HG03521 (cell line): ENCODE measurements around the gene NOS3.

Experiments used
- ATAC-seq: cut with Tn5 transposase; IDR thresholded peaks from one replicate; pipeline ENCODE4 v1.9.1; 2021; ENCODE audit warnings: mild to moderate bottlenecking, moderate library complexity; ENCODE audit not compliant: unreplicated experiment

Gene NOS3

DNA sequence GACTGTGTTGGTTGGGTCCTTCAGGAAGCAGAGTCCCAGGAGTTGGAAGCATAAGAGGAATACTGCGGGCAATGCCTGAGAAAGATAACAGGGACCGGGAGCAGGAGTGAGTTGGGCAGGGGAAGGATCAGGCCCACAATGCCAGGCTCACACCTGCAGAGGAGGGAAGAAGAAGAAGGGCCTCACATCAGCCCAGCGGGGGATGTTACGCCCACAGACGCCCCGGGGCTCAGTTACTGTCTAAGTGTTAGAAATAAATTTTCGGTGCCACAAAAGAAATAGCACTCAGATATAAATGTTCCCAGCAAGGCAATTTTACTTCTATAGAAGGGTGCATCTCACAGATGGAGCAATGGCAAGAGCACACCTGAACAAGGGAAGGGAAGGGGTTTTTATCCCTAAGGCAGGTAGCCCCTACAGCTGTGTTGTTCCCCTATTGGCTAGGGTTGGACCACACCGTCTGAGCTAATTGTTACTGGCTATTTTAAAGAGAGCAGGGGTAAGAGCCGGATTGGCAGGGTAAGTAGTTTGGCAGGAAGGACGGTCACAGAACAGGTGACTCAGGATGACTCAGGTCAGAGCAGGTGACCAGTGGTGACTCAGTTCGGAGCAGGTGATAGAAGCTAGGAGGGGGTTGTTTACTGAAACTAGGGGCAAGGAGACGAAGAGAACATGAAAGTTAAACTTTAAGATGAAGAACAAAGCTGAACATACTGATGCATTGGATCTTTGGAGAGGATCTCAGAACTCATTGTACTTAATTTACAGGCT, at the start of gene NOS3:
Gene NOS3 (plus strand): TSS at position 602 of the 771 bp plus-strand sequence. CDS start 2,787 bp downstream, outside the sequence.
- no peak for ATAC-seq

DNA sequence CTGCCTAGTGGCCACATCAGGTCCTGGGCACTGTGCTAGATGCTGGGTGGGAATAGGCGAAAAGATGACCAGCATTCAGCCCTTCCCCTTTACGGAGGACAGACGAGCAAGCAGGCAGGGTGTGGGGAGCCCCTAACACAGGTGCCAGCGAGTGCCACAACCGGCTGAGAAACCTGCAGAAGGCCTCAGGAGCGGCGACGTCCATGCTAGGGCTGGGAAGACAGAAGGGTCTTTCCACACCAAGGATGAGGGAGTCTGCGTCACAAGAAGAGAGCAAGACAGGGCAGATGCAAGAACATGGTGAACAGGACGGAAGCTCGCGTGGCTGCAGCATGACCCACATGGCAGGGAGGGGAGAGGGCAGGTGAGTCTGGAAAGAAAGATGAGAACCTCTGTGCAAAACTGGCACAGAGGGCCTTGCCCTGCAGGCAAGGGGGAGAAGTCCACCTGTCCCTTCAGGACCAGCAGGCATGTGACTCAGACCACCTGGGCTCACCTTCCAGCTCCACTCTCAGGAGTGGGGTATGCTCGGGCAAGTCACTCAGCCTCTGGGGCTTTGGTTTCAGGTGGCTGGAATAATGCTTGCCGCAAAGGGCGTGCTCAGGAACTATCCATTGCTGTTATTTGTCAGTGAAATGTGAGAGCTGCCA, 49.3 kb upstream of the NOS3 start:
- no peak for ATAC-seq

DNA sequence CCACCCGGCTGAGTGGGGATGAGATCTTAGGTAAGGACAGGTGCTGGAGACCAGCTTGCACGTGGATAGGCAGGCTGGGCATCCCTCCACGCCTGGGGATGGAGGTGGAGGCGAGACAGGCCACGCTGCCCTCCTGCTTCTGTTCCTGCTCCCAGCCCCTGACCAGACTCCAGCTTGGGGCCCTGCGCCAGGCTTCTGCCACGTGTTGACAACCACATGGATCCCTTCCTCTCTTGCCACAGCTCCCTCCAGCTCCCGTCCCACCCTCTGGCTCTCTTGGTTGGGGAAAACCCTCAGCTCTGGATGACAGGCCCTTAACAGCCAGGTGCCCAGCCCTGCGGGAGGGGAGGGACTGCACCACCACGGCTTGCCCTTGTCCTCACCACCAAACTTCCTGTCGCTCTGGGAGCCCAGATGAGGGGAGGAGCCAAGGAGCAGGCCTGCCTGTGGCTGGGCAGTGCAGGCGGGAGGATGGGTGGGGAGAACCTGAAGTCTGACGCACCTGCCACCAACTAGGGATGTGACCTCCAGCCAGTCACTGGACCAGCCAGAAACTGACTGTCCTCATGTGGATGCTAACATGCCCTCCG, 48.7 kb upstream of the NOS3 start:
- no peak for ATAC-seq

DNA sequence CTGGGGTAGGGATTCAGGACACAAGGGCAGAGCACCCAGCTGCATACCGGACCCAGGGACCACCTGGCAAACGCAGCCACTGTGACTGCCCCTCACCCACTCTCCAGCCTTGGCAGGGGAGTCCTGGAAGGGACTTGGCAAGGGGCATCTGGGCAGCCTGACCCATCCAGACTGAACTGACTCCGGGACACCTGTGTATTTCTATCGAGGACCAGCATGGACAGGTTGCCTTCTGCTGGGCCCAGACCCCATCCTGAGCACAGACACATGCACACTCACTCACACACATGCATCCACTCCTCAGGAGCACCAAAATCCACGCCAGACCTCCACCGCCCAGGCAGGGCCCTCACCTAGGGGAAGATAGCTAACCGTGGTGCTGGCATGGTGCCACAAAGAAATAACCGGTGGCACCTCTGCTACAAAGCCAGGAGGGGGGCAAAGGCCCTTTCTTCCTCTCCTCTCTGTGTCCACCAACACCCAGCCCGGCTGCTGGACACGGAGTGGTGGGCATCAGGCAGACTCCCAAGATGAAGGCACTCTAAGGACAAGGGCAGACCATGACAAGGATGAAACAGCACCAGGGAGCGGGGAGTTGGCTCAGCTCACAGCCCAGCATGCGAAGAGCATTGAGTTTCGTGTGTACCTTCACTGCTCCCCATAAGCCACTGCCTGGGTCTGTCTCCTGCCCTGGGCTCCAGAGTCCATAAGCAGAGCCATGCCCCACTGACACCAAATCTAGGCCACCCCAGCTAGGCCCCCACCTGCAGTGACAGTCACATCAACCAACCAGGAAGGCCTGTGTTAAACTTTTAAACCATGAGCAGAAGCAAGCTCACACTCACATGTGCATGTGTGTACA, 48.0 kb upstream of the NOS3 start:
- no peak for ATAC-seq

DNA sequence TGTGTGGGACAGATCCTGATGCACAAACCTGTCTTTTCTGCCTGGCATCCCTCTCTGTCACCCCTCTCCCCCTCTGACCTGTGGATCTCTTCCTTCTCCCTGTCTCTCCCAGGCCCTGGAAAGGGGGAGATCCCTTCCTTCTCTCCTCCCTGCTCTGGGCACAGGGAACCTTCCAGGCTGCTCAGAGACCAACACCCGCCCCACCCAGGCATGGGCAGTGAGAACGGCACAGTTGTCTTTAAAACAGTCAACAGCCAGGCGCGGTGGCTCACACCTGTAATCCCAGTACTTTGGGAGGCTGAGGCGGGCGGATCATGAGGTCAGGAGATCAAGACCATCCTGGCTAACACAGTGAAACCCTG, 47.4 kb upstream of the NOS3 start:
- ATAC-seq: no peak

DNA sequence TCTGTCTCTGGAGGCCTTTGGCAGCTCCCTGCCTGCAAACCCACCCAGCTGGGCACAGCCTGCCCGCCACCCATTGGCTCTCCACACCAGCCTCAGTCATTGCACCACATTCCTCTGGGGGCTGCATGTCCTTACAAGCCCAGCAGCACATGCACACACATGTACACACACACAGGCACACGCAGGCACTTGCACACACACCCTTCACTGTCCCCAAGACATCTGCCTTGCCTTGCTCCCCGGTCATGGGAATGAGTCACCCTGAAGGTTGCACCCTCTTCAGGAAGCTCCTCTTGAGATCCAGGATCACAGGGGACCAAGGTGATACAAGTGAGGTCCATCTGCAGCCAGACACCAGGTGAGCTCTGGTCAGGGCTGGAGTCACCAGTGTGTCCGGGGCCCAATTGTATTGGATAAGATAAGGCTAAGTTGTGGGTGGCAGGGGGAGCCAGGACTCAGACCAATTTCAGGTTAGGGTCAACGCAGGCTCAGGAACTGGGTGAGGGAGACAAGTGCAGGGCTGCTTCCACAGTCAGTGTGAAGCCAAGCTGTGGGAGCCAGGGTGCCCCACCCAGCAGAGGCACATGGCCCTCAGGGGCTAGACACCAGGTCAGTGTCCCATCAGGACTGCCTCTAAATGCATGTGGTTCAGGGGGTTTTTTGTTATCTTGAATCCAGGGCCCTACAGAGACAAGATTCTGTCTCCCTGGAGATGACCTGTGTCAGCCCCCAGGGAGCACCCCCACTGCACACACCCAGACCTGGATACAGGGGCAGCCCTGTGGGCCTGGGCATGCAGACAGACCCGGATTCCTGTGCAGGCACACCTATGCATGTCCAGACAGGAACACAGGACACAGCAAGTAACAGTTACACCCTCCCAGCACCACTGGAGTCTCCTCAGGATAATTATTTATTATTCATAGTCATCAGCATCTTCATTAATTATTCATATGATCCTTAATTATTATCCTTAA, 46.5 kb upstream of the NOS3 start:
- ATAC-seq: no peak

DNA sequence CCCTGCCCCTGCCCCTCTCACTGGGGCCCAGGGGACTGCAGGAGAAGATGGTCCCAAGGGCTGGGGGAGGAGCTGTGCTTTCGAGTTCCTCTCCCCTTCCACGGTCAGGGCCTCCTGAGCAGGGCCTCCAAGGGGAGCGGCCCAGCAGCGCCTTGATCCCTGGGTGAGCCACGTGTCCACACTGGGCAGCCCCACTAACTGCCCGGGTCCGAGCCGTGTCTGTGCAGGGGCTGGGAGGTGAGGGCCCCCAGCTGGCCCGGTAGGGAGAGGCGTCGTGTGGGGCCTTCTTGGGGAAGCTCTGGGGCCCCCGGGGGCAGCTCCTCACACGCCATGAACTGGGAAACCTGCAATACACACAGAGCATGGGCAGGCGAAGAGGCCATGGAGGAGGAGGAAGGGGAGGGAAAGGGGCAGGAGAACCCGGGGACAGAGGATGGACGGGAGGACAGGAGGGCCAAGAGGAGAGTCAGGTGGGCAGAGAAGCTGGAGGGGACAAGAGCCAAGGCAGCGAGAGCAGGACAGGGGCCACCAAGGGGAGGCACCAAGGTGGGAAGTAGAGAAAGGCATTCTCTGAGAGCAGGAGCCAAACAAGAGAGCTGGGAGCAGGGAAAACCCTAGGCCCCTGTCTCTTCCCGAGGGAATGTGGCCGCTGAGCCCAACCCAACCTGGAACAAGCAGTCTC, 45.5 kb upstream of the NOS3 start:
- no peak for ATAC-seq

DNA sequence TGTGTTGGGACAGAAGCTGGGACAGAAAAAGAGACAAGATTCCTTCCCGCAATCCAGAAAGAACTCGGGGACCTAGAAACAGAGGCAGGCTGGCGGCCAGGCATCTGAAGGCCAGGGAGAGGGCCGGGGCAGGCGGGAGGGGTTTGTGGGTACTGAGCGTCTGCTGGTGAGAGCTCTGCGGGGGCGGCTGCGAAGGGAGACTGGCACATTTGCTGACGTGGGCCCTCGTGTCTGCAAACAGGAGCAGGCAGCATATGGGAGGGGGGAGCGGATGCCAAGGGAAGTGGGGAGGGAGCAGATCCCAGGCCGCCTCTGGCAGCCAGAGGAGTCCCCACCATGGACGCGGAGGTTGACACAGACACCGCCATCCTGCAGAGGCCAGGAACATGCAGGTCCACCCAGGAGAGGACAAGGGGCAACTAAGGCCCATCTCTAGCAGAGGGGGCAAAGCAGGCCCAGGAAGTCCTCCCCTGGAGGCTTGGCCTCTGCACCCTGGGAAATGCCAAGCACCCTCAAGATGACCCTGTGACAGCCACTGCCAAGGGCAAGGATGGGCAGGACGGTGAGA, 44.9 kb upstream of the NOS3 start:
- ATAC-seq: no peak

DNA sequence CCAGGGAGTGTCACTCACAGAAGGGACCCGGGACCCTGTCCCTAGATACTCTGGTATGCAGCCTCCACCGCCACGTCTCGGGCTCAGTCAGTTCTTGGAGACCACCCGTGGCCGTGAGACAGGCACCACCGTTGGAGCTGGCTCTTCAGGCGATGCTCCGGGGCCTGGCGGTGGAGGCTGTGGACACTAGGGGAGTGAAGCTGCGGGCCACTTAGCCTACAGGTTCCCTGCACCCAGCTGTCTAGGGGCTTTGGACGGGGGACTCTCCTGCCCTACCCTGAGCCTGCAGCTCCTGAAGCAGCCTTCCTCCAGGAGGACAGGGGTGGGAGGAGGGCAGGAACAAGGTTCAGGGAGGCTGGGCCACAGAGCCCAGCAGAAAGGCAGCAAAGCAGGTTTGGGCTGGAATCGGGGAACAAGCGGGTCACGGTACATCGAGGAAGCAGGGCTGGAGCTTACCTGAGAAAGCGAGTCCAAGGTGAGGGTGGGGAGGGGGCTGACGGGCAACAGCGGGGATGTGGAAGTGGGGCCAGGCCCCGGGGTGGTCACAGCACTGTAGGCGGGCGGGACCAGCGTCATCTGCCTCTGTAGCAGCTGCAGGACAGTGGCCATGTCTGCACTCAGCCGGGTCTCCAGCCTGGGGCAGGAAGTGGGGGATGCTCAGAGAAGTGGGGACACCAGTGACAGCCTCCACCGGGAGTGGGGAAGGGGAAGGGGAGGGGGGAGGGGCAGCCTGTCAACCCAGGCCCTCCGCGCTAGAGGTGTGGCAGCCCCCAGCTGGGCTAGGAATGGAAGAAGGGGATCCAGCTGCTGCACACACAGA, 44.2 kb upstream of the NOS3 start:
- ATAC-seq: no peak

DNA sequence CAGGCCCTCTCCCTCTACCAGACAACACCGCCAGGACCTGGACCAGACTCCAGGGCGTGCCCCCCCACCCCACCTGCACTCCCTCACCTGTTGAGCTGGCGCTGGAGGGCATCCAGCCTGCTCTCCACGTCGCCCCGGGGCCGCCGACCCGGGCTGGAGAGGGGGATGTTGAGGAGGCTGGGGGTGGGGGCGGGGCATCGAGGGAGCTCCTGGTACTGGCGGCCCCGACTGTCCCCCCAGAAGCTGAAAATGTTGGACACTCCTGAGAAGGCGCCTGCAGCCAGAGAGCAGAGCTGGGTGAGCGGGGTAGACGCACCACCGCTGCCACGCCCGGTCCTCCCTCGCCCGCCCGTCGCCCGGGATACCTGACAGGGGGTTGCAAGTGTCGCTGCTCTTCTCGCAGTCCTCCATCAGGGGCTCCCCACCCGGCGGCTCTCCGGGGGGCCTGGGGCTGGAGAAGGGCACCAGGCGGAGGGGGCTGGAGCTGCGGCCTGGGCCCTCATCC, 43.5 kb upstream of the NOS3 start:
- no peak for ATAC-seq

DNA sequence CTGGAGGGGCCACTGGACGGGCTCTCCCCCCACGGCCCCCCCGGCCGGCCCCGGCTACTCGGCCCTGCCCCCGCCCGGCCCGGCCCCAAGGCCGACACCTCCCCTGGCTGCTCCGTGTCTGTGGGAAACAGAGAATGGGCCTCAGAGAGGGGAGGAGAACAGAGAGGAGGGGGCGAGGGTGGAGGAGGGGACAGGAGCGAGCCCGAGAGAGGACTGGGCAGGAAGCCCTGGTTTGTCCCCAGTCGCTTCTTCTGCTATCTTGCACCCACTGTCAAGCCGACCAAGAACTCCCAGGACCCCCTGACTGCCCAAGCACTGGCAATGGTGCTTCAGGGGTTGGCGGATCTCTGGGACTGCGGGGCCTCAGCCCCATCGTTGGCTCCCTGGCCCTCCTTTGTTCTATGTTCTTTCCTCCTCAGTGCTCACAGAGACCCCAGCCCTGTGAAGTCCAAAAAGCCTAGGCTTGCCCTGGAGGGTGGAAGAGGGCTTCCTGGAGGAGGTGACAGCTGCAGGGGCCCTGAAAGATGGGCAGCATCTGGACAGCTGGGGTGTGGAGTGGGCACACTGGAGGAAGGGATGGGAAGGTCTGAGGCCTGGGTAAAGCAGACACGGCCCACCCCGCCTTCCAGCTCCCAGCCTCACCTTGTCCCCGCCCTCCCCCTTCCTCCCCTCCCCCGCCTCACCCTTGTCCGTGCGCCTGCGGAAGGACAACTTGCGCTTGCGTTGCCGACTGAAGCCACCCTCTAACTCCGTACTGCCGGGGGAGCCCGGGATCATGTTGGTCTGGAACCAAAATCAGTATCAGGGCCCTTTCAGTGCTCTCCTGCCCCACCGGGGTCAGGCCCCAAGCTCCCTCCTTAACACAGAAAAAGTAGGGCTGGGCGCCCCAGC, 42.8 kb upstream of the NOS3 start:
- no peak for ATAC-seq

DNA sequence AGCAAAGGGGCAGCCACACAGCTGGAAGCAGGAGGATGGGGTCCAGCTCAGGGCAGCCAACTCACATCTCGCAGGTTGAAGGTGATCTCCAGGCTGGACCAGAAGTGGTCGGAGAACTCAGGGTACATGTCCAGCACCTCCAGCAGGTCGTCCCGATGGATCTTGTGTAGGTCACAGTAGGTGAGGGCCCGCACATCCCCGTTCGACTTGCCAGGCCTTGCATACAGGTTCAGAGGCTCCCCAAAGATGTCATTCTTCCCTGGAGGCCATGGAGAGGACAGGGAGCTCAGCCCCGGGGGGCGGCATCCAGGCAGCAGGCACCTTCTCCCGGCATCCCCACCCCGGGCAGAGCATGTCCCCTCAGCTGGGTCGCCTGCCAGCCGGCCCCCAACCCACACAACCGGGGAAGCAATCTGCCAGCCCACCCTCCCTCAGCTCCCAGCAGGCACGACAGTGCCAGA, 42.0 kb upstream of the NOS3 start:
- ATAC-seq: no peak

DNA sequence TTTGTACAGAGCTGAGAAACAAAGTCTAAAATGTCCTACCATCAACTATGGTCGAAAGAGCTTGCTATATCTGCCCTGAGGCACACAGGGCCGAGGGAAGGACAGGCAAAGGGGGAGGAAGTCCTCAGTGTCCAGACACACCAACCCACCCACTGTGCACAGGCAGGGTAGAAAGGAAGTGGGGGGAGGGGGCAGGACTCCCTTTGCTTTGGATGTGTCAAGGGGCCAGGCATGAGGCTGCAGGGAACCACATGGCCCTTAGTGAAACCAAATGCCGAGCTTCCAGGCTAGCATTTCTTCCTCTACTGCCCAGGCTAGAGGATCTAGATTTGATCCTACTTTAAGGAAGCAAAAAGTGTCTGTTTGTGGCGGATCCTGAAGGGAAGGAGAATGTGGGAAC, 41.3 kb upstream of the NOS3 start:
- no peak for ATAC-seq

DNA sequence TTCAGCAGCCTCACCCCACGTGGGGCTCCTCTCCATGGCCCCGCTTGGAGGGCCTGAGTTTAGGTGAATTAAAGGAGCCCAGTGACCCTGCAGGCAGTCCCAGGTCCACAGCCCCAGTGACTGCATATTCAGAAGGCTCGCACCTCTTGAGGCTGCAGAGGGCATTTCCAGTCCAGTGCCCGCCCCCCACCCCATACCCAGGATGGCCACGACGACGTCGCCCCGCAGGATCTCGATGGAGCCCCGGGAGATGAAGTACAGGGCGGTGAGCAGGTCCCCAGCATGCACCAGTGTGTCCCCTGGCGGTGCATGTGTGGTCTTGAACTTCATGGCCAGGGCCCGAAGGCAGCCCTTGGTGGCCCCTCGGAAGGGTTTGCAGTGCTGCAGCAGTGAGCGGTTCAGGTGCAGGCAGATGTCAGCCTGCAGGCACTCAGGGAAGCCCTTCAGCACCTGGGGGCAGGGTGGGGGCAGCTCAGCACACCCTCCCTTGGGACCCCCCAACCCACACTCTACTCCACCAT, 40.8 kb upstream of the NOS3 start:
- no peak for ATAC-seq

DNA sequence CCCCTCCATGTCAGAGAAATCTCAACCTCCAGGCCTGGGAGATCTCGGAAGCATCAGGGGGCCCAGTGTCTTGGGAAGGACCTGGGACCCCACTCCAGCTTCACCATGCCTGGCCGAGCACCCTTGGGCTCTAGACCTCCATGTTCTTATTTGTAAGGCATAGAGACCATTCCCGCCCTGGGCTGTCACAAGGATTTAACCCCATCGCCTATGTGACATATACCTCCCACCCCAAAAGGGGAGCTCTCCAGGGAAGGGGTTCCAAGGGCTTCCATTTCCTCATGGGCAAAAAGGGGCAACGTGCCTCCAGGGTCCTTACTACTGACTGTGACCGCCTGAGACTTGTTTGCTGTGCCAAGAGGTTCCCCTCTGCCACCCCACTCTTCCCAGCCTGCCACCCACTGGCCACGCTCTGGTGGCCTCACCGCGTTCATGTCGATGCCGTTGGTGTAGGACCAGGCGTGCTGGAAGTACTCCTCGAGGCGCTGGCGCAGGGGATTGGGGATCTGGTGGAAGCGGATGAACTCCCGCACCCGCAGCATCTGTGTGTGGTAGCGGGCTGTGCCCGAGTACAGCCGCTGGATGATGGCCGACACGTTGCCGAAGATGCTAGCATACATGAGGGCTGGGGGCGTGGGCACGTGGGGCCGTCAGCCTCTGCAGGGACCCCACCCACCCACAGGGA, 40.2 kb upstream of the NOS3 start:
- no peak for ATAC-seq

DNA sequence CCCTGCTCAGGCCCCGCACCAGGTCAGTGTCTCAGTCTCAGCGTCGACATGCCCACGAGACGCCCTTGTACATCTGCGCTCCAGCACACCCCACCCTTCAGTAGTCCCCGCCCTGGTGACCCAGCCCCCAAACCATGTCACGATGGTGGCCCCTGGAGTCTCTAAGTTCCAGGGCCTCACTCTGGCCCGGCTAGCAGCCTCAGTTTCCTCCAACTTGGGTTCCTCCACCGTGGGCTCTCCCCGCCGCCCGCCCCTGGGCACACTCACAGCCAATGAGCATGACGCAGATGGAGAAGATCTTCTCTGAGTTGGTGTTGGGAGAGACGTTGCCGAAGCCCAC, 39.7 kb upstream of the NOS3 start:
- ATAC-seq: no peak
